Transverse colon (tissue), 4 donors: Measurements from ENCODE around the gene MIEF1. TPM values are rescaled to one million over a fixed set of nuclear protein-coding genes. Genes with fewer than 3 reads are reported as not detected.
A peak's percentile ranks its signal among the peaks of the same experiment; 100 is the strongest.

ENCODE experiments used
- DNase-seq: peaks from one replicate; pipeline ENCODE4 v3.0.0-alpha.2; 2019
- H3K27ac ChIP-seq, 4 donors: fragments of 200-600 bp; sonication (generic); 2 replicates each; pipeline ENCODE4 v1.5.1; 2016 to 2018; ENCODE audit warnings: inconsistent platforms in 4 of 4
- H3K27me3 ChIP-seq: fragments of 200-600 bp; sonication (generic); 2 replicates; pipeline ENCODE4 v1.5.1; 2017; ENCODE audit warnings: inconsistent platforms
- H3K36me3 ChIP-seq, 4 donors: fragments of 200-600 bp; sonication (generic); 2 replicates each; pipeline ENCODE4 v1.5.1; 2017 to 2019; ENCODE audit warnings: inconsistent platforms in 4 of 4
- H3K4me1 ChIP-seq, 4 donors: fragments of 200-600 bp; sonication (generic); 2 replicates each; pipeline ENCODE4 v1.5.1; 2017 to 2020; ENCODE audit warnings: inconsistent platforms in 4 of 4
- H3K4me3 ChIP-seq, 4 donors: fragments of 200-600 bp; sonication (generic); 1 replicate in 1 of 4; 2 replicates in 3 of 4; pipeline versions ENCODE4 v1.5.1 to v1.6.1; 2017 to 2019; ENCODE audit warnings: inconsistent platforms in 4 of 4
- H3K9me3 ChIP-seq, 2 donors: fragments of 200-600 bp; sonication (generic); 2 replicates each; pipeline ENCODE4 v1.5.1; 2017 to 2019; ENCODE audit warnings: inconsistent platforms in 2 of 2
- EP300 ChIP-seq: sonication (generic); formaldehyde crosslinking; IDR thresholded peaks from one replicate; pipeline ENCODE4 v1.6.1; 2017; ENCODE audit warnings: antibody characterized with exemption, low read depth
- POLR2A ChIP-seq: fragments of 450-650 bp; IDR thresholded peaks from one replicate; pipeline ENCODE4 v1.6.1; 2016; ENCODE audit warnings: antibody characterized with exemption, mild to moderate bottlenecking, moderate library complexity
- POLR2AphosphoS5 ChIP-seq, 3 donors: sonication (generic); formaldehyde crosslinking; IDR thresholded peaks; one replicate each; pipeline ENCODE4 v1.6.1; 2016; ENCODE audit warnings: antibody characterized with exemption in 3 of 3
- WGBS, 2 donors: methylation state at CpG; one replicate each; pipeline ENCODE4 v1.1.5; 2018; ENCODE audit warnings: low coverage in 1 of 2; 5-methylcytosine and 5-hydroxymethylcytosine counted together
- in situ Hi-C, 4 donors: fragments of 200-750 bp; cut with MboI; loops; one replicate each; pipeline versions ENCODE4 v1.15.0 to v1.15.1; 2017; ENCODE audit warnings: low sequenced_read_pairs in 3 of 4, low pct_ligation_motif_present in 1 of 4, low pct_unique_long_range_greater_than_20kb in 1 of 4
- intact Hi-C: fragments of 100-400 bp; cut with DNase I; formaldehyde crosslinking; loops from one replicate; pipeline ENCODE4 v1.15.1; 2023; ENCODE audit warnings: low total_unique reads
- total RNA-seq, 4 donors: library from RNA; depleted of rRNA; stranded (reverse); fragments of >200 nt; gene quantifications; one replicate each; pipeline ENCODE4 v1.1.0, GENCODE V29; 2016
- TF ChIP-seq, protein P1 (sequence below), 5 experiments: fragments of 200-600 bp in 3 of 5; fragments of 450-650 bp in 2 of 5; sonication (generic) in 3 of 5; IDR thresholded peaks; 1 replicate in 2 of 5; 2 replicates in 3 of 5; pipeline ENCODE4 v1.5.1; 2016 to 2017; ENCODE audit warnings: antibody characterized with exemption in 5 of 5, inconsistent platforms in 3 of 5, mild to moderate bottlenecking in 2 of 5, moderate library complexity in 1 of 5

The MIEF1 gene
- total RNA-seq, 4 donors from 2014 or later = 11.5 to 31.0 (median 25.6) TPM

DNA sequence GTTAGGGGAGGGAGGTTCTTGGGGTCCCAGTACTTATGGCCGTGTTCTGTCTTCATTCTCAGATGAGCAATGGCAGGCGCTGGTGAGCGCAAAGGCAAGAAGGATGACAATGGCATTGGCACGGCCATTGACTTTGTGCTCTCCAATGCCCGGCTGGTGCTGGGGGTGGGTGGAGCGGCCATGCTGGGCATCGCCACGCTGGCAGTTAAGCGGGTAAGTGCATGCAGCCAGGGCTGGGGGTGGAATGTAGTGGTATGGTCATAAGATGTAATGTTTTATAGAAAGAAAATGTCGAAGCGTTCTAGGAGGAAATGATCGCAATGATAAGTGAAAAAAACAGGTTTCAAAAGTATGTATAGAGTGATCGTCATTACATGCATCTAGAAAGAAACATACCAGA lies 9.1 kb downstream of the MIEF1 start:
- no peak overlapping the region for H3K27ac ChIP-seq
- no peak overlapping the region for H3K4me3 ChIP-seq
- DNase-seq = no peak
- intact Hi-C loops (loop anchor here (10.0 kb wide), 1 partner anchor 106 kb away; no protein-coding TSS in a partner anchor), in situ Hi-C loops (no loop called here)
- no peaks in the 10 kb centered on the region for H3K27me3 ChIP-seq
- peaks cover 0 to 75% (median 34%) of the 10 kb centered on the region in 4 donors for H3K36me3 ChIP-seq
- no peaks in the 10 kb centered on the region for H3K9me3 ChIP-seq
- TF ChIP-seq EP300 = no peak
- no peak for TF ChIP-seq POLR2A
- TF ChIP-seq, protein P1, sequence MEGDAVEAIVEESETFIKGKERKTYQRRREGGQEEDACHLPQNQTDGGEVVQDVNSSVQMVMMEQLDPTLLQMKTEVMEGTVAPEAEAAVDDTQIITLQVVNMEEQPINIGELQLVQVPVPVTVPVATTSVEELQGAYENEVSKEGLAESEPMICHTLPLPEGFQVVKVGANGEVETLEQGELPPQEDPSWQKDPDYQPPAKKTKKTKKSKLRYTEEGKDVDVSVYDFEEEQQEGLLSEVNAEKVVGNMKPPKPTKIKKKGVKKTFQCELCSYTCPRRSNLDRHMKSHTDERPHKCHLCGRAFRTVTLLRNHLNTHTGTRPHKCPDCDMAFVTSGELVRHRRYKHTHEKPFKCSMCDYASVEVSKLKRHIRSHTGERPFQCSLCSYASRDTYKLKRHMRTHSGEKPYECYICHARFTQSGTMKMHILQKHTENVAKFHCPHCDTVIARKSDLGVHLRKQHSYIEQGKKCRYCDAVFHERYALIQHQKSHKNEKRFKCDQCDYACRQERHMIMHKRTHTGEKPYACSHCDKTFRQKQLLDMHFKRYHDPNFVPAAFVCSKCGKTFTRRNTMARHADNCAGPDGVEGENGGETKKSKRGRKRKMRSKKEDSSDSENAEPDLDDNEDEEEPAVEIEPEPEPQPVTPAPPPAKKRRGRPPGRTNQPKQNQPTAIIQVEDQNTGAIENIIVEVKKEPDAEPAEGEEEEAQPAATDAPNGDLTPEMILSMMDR (IDR thresholded peaks at IDR 0.05) = no peak
- TF ChIP-seq POLR2AphosphoS5 (IDR thresholded peaks at IDR 0.05) = no peak
- H3K4me1 ChIP-seq = no peaks in the 10 kb centered on the region
- 95% methylated on average over 8 to 13 of the region's 13 CpGs for WGBS, 2 donors

DNA sequence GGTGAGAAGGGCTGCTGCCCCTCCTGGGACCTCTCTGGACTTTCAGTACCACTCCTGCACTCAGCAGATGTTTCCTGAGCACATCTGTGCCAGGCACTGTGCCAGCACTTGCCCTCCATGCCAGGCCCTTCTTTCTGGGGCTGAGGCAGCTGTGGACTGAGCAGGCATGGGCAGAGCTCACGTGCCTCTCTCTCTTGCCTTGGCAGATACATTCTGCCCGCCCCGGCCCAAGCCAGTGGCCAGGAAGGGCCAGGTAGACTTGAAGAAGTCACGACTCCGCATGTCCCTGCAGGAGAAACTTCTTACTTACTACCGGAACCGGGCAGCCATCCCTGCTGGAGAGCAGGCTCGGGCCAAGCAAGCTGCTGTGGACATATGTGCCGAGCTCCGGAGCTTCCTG lies 9.9 kb downstream of the MIEF1 start:
- peaks cover 0 to 68% (median 34%) of the 10 kb centered on the region in 4 donors for H3K36me3 ChIP-seq
- H3K4me1 ChIP-seq = no peaks in the 10 kb centered on the region
- no peaks in the 10 kb centered on the region for H3K9me3 ChIP-seq
- no peak for DNase-seq
- WGBS, 2 donors = 92% methylated on average over 10 of the region's 10 CpGs; no CpG with 5 or more reads in 1 of the 2 donors
- no peak overlapping the region for H3K4me3 ChIP-seq
- in situ Hi-C loops = no loop called here
- TF ChIP-seq, protein P1 (IDR thresholded peaks at IDR 0.05) = no peak
- TF ChIP-seq EP300 (no peak), POLR2AphosphoS5 (IDR thresholded peaks at IDR 0.05) (no peak), POLR2A (no peak)
- intact Hi-C loops = loop anchor here (10.0 kb wide), 1 partner anchor 107 kb away; no protein-coding TSS in a partner anchor
- H3K27me3 ChIP-seq = no peaks in the 10 kb centered on the region
- no peak overlapping the region for H3K27ac ChIP-seq

DNA sequence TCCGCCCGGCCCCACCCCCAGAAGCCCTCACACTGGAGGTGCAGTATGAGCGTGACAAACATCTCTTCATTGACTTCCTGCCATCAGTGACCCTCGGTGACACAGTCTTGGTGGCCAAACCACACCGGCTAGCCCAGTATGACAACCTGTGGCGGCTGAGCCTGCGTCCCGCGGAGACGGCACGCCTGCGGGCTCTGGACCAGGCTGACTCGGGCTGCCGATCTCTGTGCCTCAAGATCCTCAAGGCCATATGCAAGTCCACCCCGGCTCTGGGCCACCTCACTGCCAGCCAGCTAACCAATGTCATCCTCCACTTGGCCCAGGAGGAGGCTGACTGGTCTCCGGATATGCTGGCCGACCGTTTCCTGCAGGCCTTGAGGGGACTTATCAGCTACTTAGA lies 11.7 kb downstream of the MIEF1 start:
- intact Hi-C loops = loop anchor here (10.0 kb wide), 1 partner anchor 109 kb away; no protein-coding TSS in a partner anchor
- H3K27me3 ChIP-seq = no peaks in the 10 kb centered on the region
- H3K4me3 ChIP-seq = no peak overlapping the region
- DNase-seq = no peak
- H3K27ac ChIP-seq = no peak overlapping the region
- H3K36me3 ChIP-seq = peaks cover 0 to 58% (median 29%) of the 10 kb centered on the region in 4 donors
- H3K4me1 ChIP-seq = peaks cover 1 to 9% (median 5%) of the 10 kb centered on the region in 4 donors
- TF ChIP-seq, protein P1 (IDR thresholded peaks at IDR 0.05) = no peak
- no peak for TF ChIP-seq POLR2A
- no peak for TF ChIP-seq POLR2AphosphoS5 (IDR thresholded peaks at IDR 0.05)
- TF ChIP-seq EP300 = no peak
- 92% methylated on average over 18 of the region's 18 CpGs; no CpG with 5 or more reads in 1 of the 2 donors for WGBS, 2 donors
- H3K9me3 ChIP-seq = no peaks in the 10 kb centered on the region
- in situ Hi-C loops = no loop called here

DNA sequence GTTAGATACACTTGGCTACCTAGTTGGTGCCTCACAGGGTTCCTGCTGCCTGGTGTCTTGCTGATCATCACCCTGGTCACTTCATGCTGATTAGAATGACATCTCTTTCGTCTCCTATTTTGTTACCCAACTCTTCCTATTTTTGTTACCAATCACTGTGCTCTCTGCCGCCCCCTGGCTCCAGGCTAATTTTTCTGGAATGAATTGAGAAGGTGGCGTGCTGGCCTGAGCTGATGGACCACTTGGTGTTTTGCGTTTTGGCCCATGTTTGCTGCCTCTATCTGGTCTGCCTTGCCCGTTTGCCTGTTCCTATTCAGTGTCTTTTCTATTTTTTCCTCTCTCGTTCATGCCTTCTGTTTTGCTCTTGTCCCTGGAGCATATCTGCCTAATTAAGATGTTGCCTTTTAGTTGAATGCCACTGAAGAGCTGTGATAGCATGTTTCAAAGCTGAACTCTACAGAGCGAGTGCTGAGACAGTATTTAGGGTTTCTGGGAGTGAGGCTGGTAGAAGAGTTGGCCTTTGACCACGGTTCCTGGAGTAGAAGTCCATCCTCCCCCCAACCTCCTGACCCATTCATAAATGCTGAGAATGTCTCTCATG lies 12.4 kb downstream of the MIEF1 start:
- Histone ChIP-seq H3K4me1 (peaks cover 5 to 15% (median 11%) of the 10 kb centered on the region in 4 donors), H3K9me3 (no peaks in the 10 kb centered on the region), H3K4me3 (no peak overlapping the region), H3K27me3 (no peaks in the 10 kb centered on the region), H3K27ac (no peak overlapping the region), H3K36me3 (peaks cover 0 to 58% (median 29%) of the 10 kb centered on the region in 4 donors)
- no peak for TF ChIP-seq EP300
- TF ChIP-seq, protein P1 (IDR thresholded peaks at IDR 0.05) = peak; percentile 63 to 73 (median 69)
- WGBS, 2 donors = 5 to 45% methylated on average over 2 to 8 of the region's 8 CpGs
- DNase-seq = peak; percentile 57
- intact Hi-C loops (loop anchor here (10.0 kb wide), 1 partner anchor 110 kb away; no protein-coding TSS in a partner anchor), in situ Hi-C loops (no loop called here)
